K562 (cell line): ENCODE results near the gene UBL5. TPM values are rescaled to one million over a fixed set of nuclear protein-coding genes. Genes with fewer than 3 reads are reported as not detected.

Source experiments
- CUX1 ChIP-seq: fragments of 200-800 bp; sonication (Bioruptor generic); IDR thresholded peaks from 2 replicates; pipeline ENCODE4 v1.6.1; 2016; ENCODE audit warnings: missing genetic modification characterization, missing compliant biosample characterization
- GATA2 ChIP-seq: sonication (generic); formaldehyde crosslinking; IDR thresholded peaks from 2 replicates; pipeline ENCODE4 v1.4.0; 2020; ENCODE audit warnings: mild to moderate bottlenecking, missing genetic modification reagents
- HMBOX1 ChIP-seq: sonication (generic); IDR thresholded peaks from 2 replicates; pipeline ENCODE4 v1.6.1; 2016
- TAF9B ChIP-seq: fragments of 450-650 bp; IDR thresholded peaks from 2 replicates; pipeline ENCODE4 v1.6.1; 2018; ENCODE audit warnings: mild to moderate bottlenecking; ENCODE audit not compliant: partially characterized antibody
- ZNF143 ChIP-seq: sonication (generic); formaldehyde crosslinking; IDR thresholded peaks from 2 replicates; pipeline ENCODE4 v1.9.0; 2022; ENCODE audit warnings: mild to moderate bottlenecking, missing genetic modification reagents
- ZNF644 ChIP-seq: fragments of 200-800 bp; sonication (Bioruptor generic); IDR thresholded peaks from 2 replicates; pipeline ENCODE4 v1.6.1; 2016; ENCODE audit warnings: low read depth, missing genetic modification characterization, missing compliant biosample characterization
- ZNF696 ChIP-seq: fragments of 250-450 bp; sonication (Bioruptor Pico); conservative IDR thresholded peaks from 2 replicates; pipeline ENCODE4 v1.4.0; 2020; ENCODE audit warnings: mild to moderate bottlenecking, moderate library complexity
- ZNF764 ChIP-seq: fragments of 250-450 bp; sonication (Bioruptor Pico); IDR thresholded peaks from 2 replicates; pipeline ENCODE4 v1.4.0; 2020; ENCODE audit warnings: low read depth, mild to moderate bottlenecking, moderate library complexity
- polyA plus RNA-seq, 8 experiments: library from polyadenylated mRNA; depleted of rRNA in 4 of 8; stranded (reverse) in 5 of 8; unstranded in 3 of 8; fragments of >200 nt; fragmentation: Nextera tagmentation in 2 of 8; fragmentation: Illumina TruSeq in 1 of 8; extraction: Ambion mirVana in 2 of 8; extraction: Trizol in 1 of 8; gene quantifications; 2 replicates each; pipeline versions ENCODE4 v1.2.1 to v1.2.3, GENCODE V29; 2011 to 2014; ENCODE audit warnings: inconsistent platforms in 1 of 8, missing spikeins in 1 of 8
- total RNA-seq, 7 experiments: library from RNA; depleted of rRNA in 6 of 7; stranded (reverse); fragments of >200 nt in 6 of 7; fragmentation: Illumina TruSeq in 2 of 7; extraction: Trizol in 2 of 7; gene quantifications; 2 replicates each; pipeline versions ENCODE4 v1.2.1 to v1.2.3, GENCODE V29; 2011 to 2021; ENCODE audit warnings: low replicate concordance in 1 of 7
- TF ChIP-seq, protein P1 (sequence below): fragments of 250-450 bp; sonication (Bioruptor Pico); IDR thresholded peaks from 2 replicates; pipeline ENCODE4 v1.8.0; 2022; ENCODE audit warnings: moderate library complexity, mild to moderate bottlenecking, inconsistent platforms
- TF ChIP-seq, protein P2 (sequence below): sonication (generic); formaldehyde crosslinking; IDR thresholded peaks from 2 replicates; pipeline ENCODE4 v1.8.0; 2022; ENCODE audit warnings: mild to moderate bottlenecking, missing genetic modification reagents
- TF ChIP-seq, protein P3 (sequence below), 2 experiments: IDR thresholded peaks; 2 replicates each; pipeline ENCODE4 v1.6.1; 2012; ENCODE audit warnings: improper control_type of control experiment in 2 of 2, low read depth in 2 of 2, low read length in 2 of 2, borderline replicate concordance in 1 of 2
- TF ChIP-seq, protein P4 (sequence below): fragments of 250-450 bp; sonication (Bioruptor Pico); IDR thresholded peaks from 2 replicates; pipeline ENCODE4 v1.8.0; 2021; ENCODE audit warnings: moderate library complexity, mild to moderate bottlenecking, inconsistent platforms

The UBL5 gene
- total and polyA plus RNA-seq, 9 of the 15 experiments (the other 6 are each of a cell fraction or from before 2014, with no cell fraction given): 410 to 1,266 (median 613) TPM

GRCh38 chr19:9834726-9835506, 7.2 kb downstream of the UBL5 start, which contains the start of gene PIN1 (continued):
- TF ChIP-seq CUX1 (CRISPR knock-in tag): no peak
- TF ChIP-seq, protein P1, sequence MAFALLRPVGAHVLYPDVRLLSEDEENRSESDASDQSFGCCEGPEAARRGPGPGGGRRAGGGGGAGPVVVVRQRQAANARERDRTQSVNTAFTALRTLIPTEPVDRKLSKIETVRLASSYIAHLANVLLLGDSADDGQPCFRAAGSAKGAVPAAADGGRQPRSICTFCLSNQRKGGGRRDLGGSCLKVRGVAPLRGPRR (CRISPR knock-in tag): no peak
- TF ChIP-seq ZNF644 (tag): no peak
- TF ChIP-seq ZNF143 (CRISPR knock-in tag): 0 out of 2 replicates have a peak, but pooled peaks have one; percentile 44
- no peak for TF ChIP-seq HMBOX1
- TF ChIP-seq TAF9B: no peak
- TF ChIP-seq, protein P2, sequence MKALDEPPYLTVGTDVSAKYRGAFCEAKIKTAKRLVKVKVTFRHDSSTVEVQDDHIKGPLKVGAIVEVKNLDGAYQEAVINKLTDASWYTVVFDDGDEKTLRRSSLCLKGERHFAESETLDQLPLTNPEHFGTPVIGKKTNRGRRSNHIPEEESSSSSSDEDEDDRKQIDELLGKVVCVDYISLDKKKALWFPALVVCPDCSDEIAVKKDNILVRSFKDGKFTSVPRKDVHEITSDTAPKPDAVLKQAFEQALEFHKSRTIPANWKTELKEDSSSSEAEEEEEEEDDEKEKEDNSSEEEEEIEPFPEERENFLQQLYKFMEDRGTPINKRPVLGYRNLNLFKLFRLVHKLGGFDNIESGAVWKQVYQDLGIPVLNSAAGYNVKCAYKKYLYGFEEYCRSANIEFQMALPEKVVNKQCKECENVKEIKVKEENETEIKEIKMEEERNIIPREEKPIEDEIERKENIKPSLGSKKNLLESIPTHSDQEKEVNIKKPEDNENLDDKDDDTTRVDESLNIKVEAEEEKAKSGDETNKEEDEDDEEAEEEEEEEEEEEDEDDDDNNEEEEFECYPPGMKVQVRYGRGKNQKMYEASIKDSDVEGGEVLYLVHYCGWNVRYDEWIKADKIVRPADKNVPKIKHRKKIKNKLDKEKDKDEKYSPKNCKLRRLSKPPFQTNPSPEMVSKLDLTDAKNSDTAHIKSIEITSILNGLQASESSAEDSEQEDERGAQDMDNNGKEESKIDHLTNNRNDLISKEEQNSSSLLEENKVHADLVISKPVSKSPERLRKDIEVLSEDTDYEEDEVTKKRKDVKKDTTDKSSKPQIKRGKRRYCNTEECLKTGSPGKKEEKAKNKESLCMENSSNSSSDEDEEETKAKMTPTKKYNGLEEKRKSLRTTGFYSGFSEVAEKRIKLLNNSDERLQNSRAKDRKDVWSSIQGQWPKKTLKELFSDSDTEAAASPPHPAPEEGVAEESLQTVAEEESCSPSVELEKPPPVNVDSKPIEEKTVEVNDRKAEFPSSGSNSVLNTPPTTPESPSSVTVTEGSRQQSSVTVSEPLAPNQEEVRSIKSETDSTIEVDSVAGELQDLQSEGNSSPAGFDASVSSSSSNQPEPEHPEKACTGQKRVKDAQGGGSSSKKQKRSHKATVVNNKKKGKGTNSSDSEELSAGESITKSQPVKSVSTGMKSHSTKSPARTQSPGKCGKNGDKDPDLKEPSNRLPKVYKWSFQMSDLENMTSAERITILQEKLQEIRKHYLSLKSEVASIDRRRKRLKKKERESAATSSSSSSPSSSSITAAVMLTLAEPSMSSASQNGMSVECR (CRISPR knock-in tag): peak; percentile 95
- TF ChIP-seq, protein P3, sequence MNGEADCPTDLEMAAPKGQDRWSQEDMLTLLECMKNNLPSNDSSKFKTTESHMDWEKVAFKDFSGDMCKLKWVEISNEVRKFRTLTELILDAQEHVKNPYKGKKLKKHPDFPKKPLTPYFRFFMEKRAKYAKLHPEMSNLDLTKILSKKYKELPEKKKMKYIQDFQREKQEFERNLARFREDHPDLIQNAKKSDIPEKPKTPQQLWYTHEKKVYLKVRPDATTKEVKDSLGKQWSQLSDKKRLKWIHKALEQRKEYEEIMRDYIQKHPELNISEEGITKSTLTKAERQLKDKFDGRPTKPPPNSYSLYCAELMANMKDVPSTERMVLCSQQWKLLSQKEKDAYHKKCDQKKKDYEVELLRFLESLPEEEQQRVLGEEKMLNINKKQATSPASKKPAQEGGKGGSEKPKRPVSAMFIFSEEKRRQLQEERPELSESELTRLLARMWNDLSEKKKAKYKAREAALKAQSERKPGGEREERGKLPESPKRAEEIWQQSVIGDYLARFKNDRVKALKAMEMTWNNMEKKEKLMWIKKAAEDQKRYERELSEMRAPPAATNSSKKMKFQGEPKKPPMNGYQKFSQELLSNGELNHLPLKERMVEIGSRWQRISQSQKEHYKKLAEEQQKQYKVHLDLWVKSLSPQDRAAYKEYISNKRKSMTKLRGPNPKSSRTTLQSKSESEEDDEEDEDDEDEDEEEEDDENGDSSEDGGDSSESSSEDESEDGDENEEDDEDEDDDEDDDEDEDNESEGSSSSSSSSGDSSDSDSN (IDR thresholded peaks at IDR 0.05; ENCODE audit: borderline replicate concordance in 1 of 2, low read depth in 2 of 2, low read length in 2 of 2): no peak
- TF ChIP-seq ZNF764 (CRISPR knock-in tag): no peak
- TF ChIP-seq, protein P4, sequence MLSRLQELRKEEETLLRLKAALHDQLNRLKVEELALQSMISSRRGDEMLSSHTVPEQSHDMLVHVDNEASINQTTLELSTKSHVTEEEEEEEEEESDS (CRISPR knock-in tag): no peak
- TF ChIP-seq ZNF696 (CRISPR knock-in tag): no peak
- no peak for TF ChIP-seq GATA2 (CRISPR knock-in tag)
